KOPT-K1 (cell line): ENCODE data around the gene LYZL1.

Experiments used
- H3K27ac ChIP-seq: fragments of 200-600 bp; sonication (generic); 2 replicates; pipeline ENCODE4 v1.5.1; 2016; ENCODE audit warnings: antibody characterized with exemption, mild to moderate bottlenecking, low read depth, low read length; ENCODE audit not compliant: poor library complexity, severe bottlenecking
- H3K36me3 ChIP-seq: fragments of 200-600 bp; sonication (generic); 2 replicates; pipeline ENCODE4 v1.5.1; 2017; ENCODE audit warnings: antibody characterized with exemption, mild to moderate bottlenecking, low read length, moderate library complexity; ENCODE audit not compliant: insufficient read depth
- H3K9me3 ChIP-seq: fragments of 200-600 bp; sonication (generic); 2 replicates; pipeline ENCODE4 v1.5.1; 2017; ENCODE audit warnings: antibody characterized with exemption, low read length, mild to moderate bottlenecking; ENCODE audit not compliant: insufficient read depth, poor library complexity, severe bottlenecking

LYZL1 gene

GRCh38 chr10:29254123-29255046 lies 34.5 kb upstream of the LYZL1 start:
- Histone ChIP-seq H3K36me3 (no peaks in the 10 kb centered on the region), H3K9me3 (no peaks in the 10 kb centered on the region), H3K27ac (no peak overlapping the region)

GRCh38 chr10:29255104-29255503 lies 33.8 kb upstream of the LYZL1 start:
- H3K27ac ChIP-seq, result no peak overlapping the region
- H3K9me3 ChIP-seq, result no peaks in the 10 kb centered on the region
- H3K36me3 ChIP-seq, result no peaks in the 10 kb centered on the region

- Histone ChIP-seq H3K9me3 (no peaks in the 10 kb centered on the region), H3K36me3 (no peaks in the 10 kb centered on the region), H3K27ac (no peak overlapping the region)
Measured at GRCh38 chr10:29256019-29256418, 32.9 kb upstream of the LYZL1 start.

GRCh38 chr10:29256586-29256985 lies 32.3 kb upstream of the LYZL1 start:
- H3K9me3 ChIP-seq, result no peaks in the 10 kb centered on the region
- no peak overlapping the region for H3K27ac ChIP-seq
- no peaks in the 10 kb centered on the region for H3K36me3 ChIP-seq

- Histone ChIP-seq H3K36me3 (no peaks in the 10 kb centered on the region), H3K27ac (no peak overlapping the region), H3K9me3 (no peaks in the 10 kb centered on the region)
Measured at GRCh38 chr10:29257106-29257783, 31.6 kb upstream of the LYZL1 start.

- H3K27ac ChIP-seq, result no peak overlapping the region
- H3K9me3 ChIP-seq, result no peaks in the 10 kb centered on the region
- no peaks in the 10 kb centered on the region for H3K36me3 ChIP-seq
Measured at GRCh38 chr10:29257784-29258135, 31.1 kb upstream of the LYZL1 start.

- no peaks in the 10 kb centered on the region for H3K9me3 ChIP-seq
- no peaks in the 10 kb centered on the region for H3K36me3 ChIP-seq
- no peak overlapping the region for H3K27ac ChIP-seq
Measured at GRCh38 chr10:29259498-29259897, 29.4 kb upstream of the LYZL1 start.

- Histone ChIP-seq H3K36me3 (no peaks in the 10 kb centered on the region), H3K9me3 (no peaks in the 10 kb centered on the region), H3K27ac (no peak overlapping the region)
Measured at GRCh38 chr10:29263506-29263905, 25.4 kb upstream of the LYZL1 start.

GRCh38 chr10:29265210-29265768 lies 23.6 kb upstream of the LYZL1 start:
- Histone ChIP-seq H3K27ac (no peak overlapping the region), H3K36me3 (no peaks in the 10 kb centered on the region), H3K9me3 (no peaks in the 10 kb centered on the region)

GRCh38 chr10:29266641-29267040 lies 22.2 kb upstream of the LYZL1 start:
- H3K36me3 ChIP-seq, result no peaks in the 10 kb centered on the region
- H3K27ac ChIP-seq, result no peak overlapping the region
- H3K9me3 ChIP-seq, result no peaks in the 10 kb centered on the region

GRCh38 chr10:29268011-29268410 lies 20.9 kb upstream of the LYZL1 start:
- Histone ChIP-seq H3K36me3 (no peaks in the 10 kb centered on the region), H3K27ac (no peak overlapping the region), H3K9me3 (no peaks in the 10 kb centered on the region)

- Histone ChIP-seq H3K36me3 (no peaks in the 10 kb centered on the region), H3K9me3 (no peaks in the 10 kb centered on the region), H3K27ac (no peak overlapping the region)
Measured at GRCh38 chr10:29269486-29269885, 19.4 kb upstream of the LYZL1 start.

- Histone ChIP-seq H3K36me3 (no peaks in the 10 kb centered on the region), H3K9me3 (no peaks in the 10 kb centered on the region), H3K27ac (no peak overlapping the region)
Measured at GRCh38 chr10:29270883-29271282, 18.0 kb upstream of the LYZL1 start.

- no peaks in the 10 kb centered on the region for H3K36me3 ChIP-seq
- H3K27ac ChIP-seq, result no peak overlapping the region
- no peaks in the 10 kb centered on the region for H3K9me3 ChIP-seq
Measured at GRCh38 chr10:29271877-29272276, 17.0 kb upstream of the LYZL1 start.

GRCh38 chr10:29273478-29273877 lies 15.4 kb upstream of the LYZL1 start:
- Histone ChIP-seq H3K27ac (no peak overlapping the region), H3K9me3 (no peaks in the 10 kb centered on the region), H3K36me3 (no peaks in the 10 kb centered on the region)
